Measurements from ENCODE around the gene SNHG17. TPM values are rescaled to one million over a fixed set of nuclear protein-coding genes. Genes with fewer than 3 reads are reported as not detected.

The SNHG17 gene
- total RNA-seq, 1 donor from 2014 or later = 63.9 TPM

DNA sequence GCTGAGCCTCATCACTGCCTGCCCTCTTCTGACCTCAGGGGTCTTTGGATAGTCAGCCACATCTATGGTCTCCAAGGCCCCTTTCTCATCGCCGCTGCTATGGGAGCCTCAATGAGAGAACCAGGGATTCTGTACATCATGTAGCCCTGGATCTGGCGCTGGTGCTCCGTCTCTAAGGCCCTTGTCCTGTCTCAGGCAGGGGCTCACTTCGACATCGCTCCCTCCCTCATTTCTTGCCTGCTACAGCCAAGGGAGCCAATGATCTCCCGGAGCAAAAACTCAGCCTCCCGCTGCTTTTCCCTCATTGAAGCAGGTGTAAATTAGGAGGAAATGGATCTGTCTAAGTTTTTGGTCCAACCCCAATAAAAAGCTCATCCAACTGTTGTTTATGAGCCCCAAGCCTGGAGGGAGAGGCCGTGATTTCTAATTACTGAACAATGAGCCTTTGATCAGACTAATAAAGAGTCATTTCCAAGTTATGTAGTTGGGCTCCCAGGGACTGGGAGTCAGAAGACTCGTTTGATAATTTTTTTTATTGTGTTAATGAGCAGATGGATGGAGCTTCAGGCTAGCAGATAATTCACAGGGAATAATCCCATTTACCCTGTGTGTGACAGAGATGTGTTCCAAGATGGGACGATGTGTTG, 58.0 kb downstream of the SNHG17 start:
- no peak for DNase-seq (ENCODE audit: low spot score)

DNA sequence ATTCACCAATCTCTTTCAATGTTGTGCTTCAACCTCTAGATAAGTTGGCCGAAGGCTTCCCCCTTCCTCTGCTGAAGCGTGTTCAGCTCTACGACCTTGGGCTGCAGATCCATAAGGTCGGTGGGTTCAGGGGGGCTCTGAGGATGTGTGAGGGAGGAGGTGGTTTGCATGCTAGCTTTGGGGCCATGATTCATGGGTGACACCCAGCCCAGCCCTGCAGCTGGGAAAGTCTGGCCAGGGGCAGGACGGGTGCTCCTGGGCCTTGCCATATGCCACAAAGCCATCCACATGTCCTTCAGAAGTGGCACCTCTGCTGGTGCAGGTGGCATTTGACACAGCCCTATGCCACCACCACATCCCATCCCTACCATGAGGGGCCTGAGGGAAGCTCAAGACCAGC, 61.2 kb downstream of the SNHG17 start:
- DNase-seq (ENCODE audit: low spot score) = no peak

DNA sequence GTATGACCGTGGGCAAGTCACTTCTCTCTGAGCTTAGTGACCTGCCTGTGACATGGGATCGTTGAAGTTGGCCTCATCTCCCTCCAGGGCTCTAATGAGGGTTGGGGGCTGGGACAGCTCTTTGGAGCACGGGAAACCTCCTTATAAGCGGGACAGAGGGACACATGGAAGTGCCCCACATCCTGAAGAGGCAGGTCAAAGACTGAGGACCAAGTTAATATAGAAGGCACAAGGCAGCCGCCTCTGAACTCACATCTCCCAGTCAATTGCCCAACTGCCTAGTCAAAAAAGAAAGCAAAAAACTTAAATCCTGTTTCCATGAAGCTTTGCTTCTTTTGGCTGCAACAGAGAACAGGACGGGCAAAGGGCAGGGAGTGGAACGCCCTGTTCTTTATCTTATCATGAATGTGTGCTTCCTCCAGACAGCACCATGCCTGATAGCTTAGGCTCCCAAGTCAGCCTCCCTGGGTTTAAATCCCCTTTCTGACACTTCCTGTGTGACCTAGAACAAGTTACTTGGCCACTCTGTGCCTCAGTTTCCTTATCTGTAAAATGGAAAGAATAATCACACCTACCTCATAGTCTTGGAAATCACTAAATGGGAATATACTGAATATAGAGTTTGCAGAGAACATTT, 61.8 kb downstream of the SNHG17 start:
- no peak for DNase-seq (ENCODE audit: low spot score)

DNA sequence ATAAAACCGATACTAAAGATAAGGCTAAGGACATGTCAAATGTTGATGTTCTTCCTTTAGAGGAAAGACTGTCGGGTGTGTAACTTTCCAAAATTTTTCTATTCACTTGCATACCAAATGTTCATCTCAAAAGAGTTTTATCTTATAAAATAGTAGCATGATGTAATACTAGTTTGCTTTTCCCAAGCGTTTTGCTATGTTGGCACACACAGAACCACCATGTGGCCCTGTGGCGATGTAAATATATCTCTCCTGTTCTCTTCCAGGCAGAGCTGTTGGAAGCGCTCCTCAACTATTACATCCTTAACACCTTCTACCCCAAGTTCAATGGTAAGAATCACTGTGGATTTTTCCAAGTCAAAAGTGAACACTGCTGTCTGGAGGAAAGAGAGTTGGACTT, 62.3 kb downstream of the SNHG17 start:
- no peak for DNase-seq (ENCODE audit: low spot score)

Other genes starting within 250 kb of the SNHG17 start
- 5.6 TPM for gene KIAA1755, start 174.6 kb downstream of the SNHG17 start, total RNA-seq
- not detected for gene BPI, start 131.2 kb downstream of the SNHG17 start, total RNA-seq
- 59.3 TPM for gene LBP, start 88.8 kb downstream of the SNHG17 start, total RNA-seq
- gene RALGAPB, start 37.5 kb upstream of the SNHG17 start, total RNA-seq = 29.7 TPM
- gene ADIG, start 145.9 kb upstream of the SNHG17 start, total RNA-seq = not detected
- not detected for gene ARHGAP40, start 166.5 kb upstream of the SNHG17 start, total RNA-seq

Measured in mesenteric fat pad (tissue), 1 donor.